ENCODE results near the gene ZGPAT.
A peak's percentile ranks its signal among the peaks of the same experiment; 100 is the strongest.
"Not testable (repeated sequence)": the region's sequence is repeated elsewhere in the genome, so short reads cannot be mapped to it uniquely, and the experiment has no call there.

ZGPAT gene

GRCh38 chr20:63705232-63706026, 2.4 kb upstream of the ZGPAT start:
- H3K36me3 ChIP-seq (ENCODE audit: control insufficient read depth, insufficient read depth, low read length), result peaks cover 38% of the 10 kb centered on the region

GRCh38 chr20:63706027-63706695, 1.7 kb upstream of the ZGPAT start:
- Histone ChIP-seq H3K9me3 (ENCODE audit: control insufficient read depth, insufficient read depth, low read length) (no peaks in the 10 kb centered on the region), H3K27me3 (ENCODE audit: control insufficient read depth, insufficient read depth, low read length) (no peaks in the 10 kb centered on the region), H3K36me3 (ENCODE audit: control insufficient read depth, insufficient read depth, low read length) (peaks cover 45% of the 10 kb centered on the region), H3K4me3 (ENCODE audit: low read depth, low read length) (peak overlapping the region; percentile 90; the same call in 1 of the 2 replicates), H3K9ac (ENCODE audit: low read depth, low read length) (no peak overlapping the region), H3K4me1 (ENCODE audit: control insufficient read depth, insufficient read depth, low read length) (no peaks in the 10 kb centered on the region), H3K27ac (ENCODE audit: low read depth, low read length) (no peak overlapping the region)

More at GRCh38 chr20:63705232-63706026, 2.4 kb upstream of the ZGPAT start:
- no peak overlapping the region for H3K9ac ChIP-seq (ENCODE audit: low read depth, low read length)
- no peaks in the 10 kb centered on the region for H3K9me3 ChIP-seq (ENCODE audit: control insufficient read depth, insufficient read depth, low read length)
- no peak overlapping the region for H3K4me3 ChIP-seq (ENCODE audit: low read depth, low read length)
- no peaks in the 10 kb centered on the region for H3K4me1 ChIP-seq (ENCODE audit: control insufficient read depth, insufficient read depth, low read length)
- H3K27ac ChIP-seq (ENCODE audit: low read depth, low read length), result no peak overlapping the region
- no peaks in the 10 kb centered on the region for H3K27me3 ChIP-seq (ENCODE audit: control insufficient read depth, insufficient read depth, low read length)

GRCh38 chr20:63706852-63707557, 834 bp upstream of the ZGPAT start:
- Histone ChIP-seq H3K9me3 (ENCODE audit: control insufficient read depth, insufficient read depth, low read length) (no peaks in the 10 kb centered on the region), H3K9ac (ENCODE audit: low read depth, low read length) (peak overlapping the region; percentile 65; the same call in 1 of the 2 replicates), H3K4me3 (ENCODE audit: low read depth, low read length) (peak overlapping the region; percentile 90), H3K36me3 (ENCODE audit: control insufficient read depth, insufficient read depth, low read length) (peaks cover 53% of the 10 kb centered on the region), H3K27me3 (ENCODE audit: control insufficient read depth, insufficient read depth, low read length) (no peaks in the 10 kb centered on the region), H3K27ac (ENCODE audit: low read depth, low read length) (peak overlapping the region; percentile 70), H3K4me1 (ENCODE audit: control insufficient read depth, insufficient read depth, low read length) (no peaks in the 10 kb centered on the region)

GRCh38 chr20:63708301-63709148, 686 bp downstream of the ZGPAT start:
- H3K27me3 ChIP-seq (ENCODE audit: control insufficient read depth, insufficient read depth, low read length), result no peaks in the 10 kb centered on the region
- peak overlapping the region; percentile 28 for H3K27ac ChIP-seq (ENCODE audit: low read depth, low read length)
- H3K9ac ChIP-seq (ENCODE audit: low read depth, low read length), result no peak overlapping the region
- peaks cover 58% of the 10 kb centered on the region for H3K36me3 ChIP-seq (ENCODE audit: control insufficient read depth, insufficient read depth, low read length)
- H3K9me3 ChIP-seq (ENCODE audit: control insufficient read depth, insufficient read depth, low read length), result no peaks in the 10 kb centered on the region
- H3K4me1 ChIP-seq (ENCODE audit: control insufficient read depth, insufficient read depth, low read length), result no peaks in the 10 kb centered on the region
- H3K4me3 ChIP-seq (ENCODE audit: low read depth, low read length), result peak overlapping the region; percentile 90

- H3K4me1 ChIP-seq (ENCODE audit: control insufficient read depth, insufficient read depth, low read length), result no peaks in the 10 kb centered on the region
- H3K4me3 ChIP-seq (ENCODE audit: low read depth, low read length), result peak overlapping the region; percentile 90; the same call in 1 of the 2 replicates
- no peaks in the 10 kb centered on the region for H3K27me3 ChIP-seq (ENCODE audit: control insufficient read depth, insufficient read depth, low read length)
- H3K9ac ChIP-seq (ENCODE audit: low read depth, low read length), result no peak overlapping the region
- no peaks in the 10 kb centered on the region for H3K9me3 ChIP-seq (ENCODE audit: control insufficient read depth, insufficient read depth, low read length)
- H3K36me3 ChIP-seq (ENCODE audit: control insufficient read depth, insufficient read depth, low read length), result peaks cover 55% of the 10 kb centered on the region
- no peak overlapping the region for H3K27ac ChIP-seq (ENCODE audit: low read depth, low read length)
Observed at GRCh38 chr20:63709149-63709527, 1.3 kb downstream of the ZGPAT start.

GRCh38 chr20:63711085-63711645, 3.3 kb downstream of the ZGPAT start:
- H3K27ac ChIP-seq (ENCODE audit: low read depth, low read length), result no peak overlapping the region
- H3K4me1 ChIP-seq (ENCODE audit: control insufficient read depth, insufficient read depth, low read length), result no peaks in the 10 kb centered on the region
- H3K9me3 ChIP-seq (ENCODE audit: control insufficient read depth, insufficient read depth, low read length), result no peaks in the 10 kb centered on the region
- H3K36me3 ChIP-seq (ENCODE audit: control insufficient read depth, insufficient read depth, low read length), result peaks cover 42% of the 10 kb centered on the region
- no peaks in the 10 kb centered on the region for H3K27me3 ChIP-seq (ENCODE audit: control insufficient read depth, insufficient read depth, low read length)
- no peak overlapping the region for H3K4me3 ChIP-seq (ENCODE audit: low read depth, low read length)
- H3K9ac ChIP-seq (ENCODE audit: low read depth, low read length), result no peak overlapping the region

GRCh38 chr20:63712191-63712590, 4.4 kb downstream of the ZGPAT start:
- no peaks in the 10 kb centered on the region for H3K4me1 ChIP-seq (ENCODE audit: control insufficient read depth, insufficient read depth, low read length)
- H3K9ac ChIP-seq (ENCODE audit: low read depth, low read length), result no peak overlapping the region
- H3K4me3 ChIP-seq (ENCODE audit: low read depth, low read length), result no peak overlapping the region
- H3K27me3 ChIP-seq (ENCODE audit: control insufficient read depth, insufficient read depth, low read length), result no peaks in the 10 kb centered on the region
- no peak overlapping the region for H3K27ac ChIP-seq (ENCODE audit: low read depth, low read length)
- peaks cover 40% of the 10 kb centered on the region for H3K36me3 ChIP-seq (ENCODE audit: control insufficient read depth, insufficient read depth, low read length)
- H3K9me3 ChIP-seq (ENCODE audit: control insufficient read depth, insufficient read depth, low read length), result no peaks in the 10 kb centered on the region

GRCh38 chr20:63714858-63715257, 7.0 kb downstream of the ZGPAT start:
- H3K27me3 ChIP-seq (ENCODE audit: control insufficient read depth, insufficient read depth, low read length), result no peaks in the 10 kb centered on the region
- H3K9me3 ChIP-seq (ENCODE audit: control insufficient read depth, insufficient read depth, low read length), result no peaks in the 10 kb centered on the region
- H3K4me3 ChIP-seq (ENCODE audit: low read depth, low read length), result no peak overlapping the region
- no peak overlapping the region for H3K9ac ChIP-seq (ENCODE audit: low read depth, low read length)
- peaks cover 36% of the 10 kb centered on the region for H3K36me3 ChIP-seq (ENCODE audit: control insufficient read depth, insufficient read depth, low read length)
- no peaks in the 10 kb centered on the region for H3K4me1 ChIP-seq (ENCODE audit: control insufficient read depth, insufficient read depth, low read length)
- H3K27ac ChIP-seq (ENCODE audit: low read depth, low read length), result no peak overlapping the region

GRCh38 chr20:63718996-63719395, 11.2 kb downstream of the ZGPAT start:
- Histone ChIP-seq H3K36me3 (ENCODE audit: control insufficient read depth, insufficient read depth, low read length) (peaks cover 30% of the 10 kb centered on the region), H3K27me3 (ENCODE audit: control insufficient read depth, insufficient read depth, low read length) (no peaks in the 10 kb centered on the region), H3K9me3 (ENCODE audit: control insufficient read depth, insufficient read depth, low read length) (no peaks in the 10 kb centered on the region), H3K27ac (ENCODE audit: low read depth, low read length) (no peak overlapping the region), H3K9ac (ENCODE audit: low read depth, low read length) (no peak overlapping the region), H3K4me3 (ENCODE audit: low read depth, low read length) (no peak overlapping the region), H3K4me1 (ENCODE audit: control insufficient read depth, insufficient read depth, low read length) (no peaks in the 10 kb centered on the region)

- H3K9me3 ChIP-seq (ENCODE audit: control insufficient read depth, insufficient read depth, low read length); H3K4me1 ChIP-seq (ENCODE audit: control insufficient read depth, insufficient read depth, low read length); H3K27me3 ChIP-seq (ENCODE audit: control insufficient read depth, insufficient read depth, low read length); H3K27ac ChIP-seq (ENCODE audit: low read depth, low read length); H3K4me3 ChIP-seq (ENCODE audit: low read depth, low read length); H3K9ac ChIP-seq (ENCODE audit: low read depth, low read length): not testable (repeated sequence)
- peaks cover 16% of the 10 kb centered on the region for H3K36me3 ChIP-seq (ENCODE audit: control insufficient read depth, insufficient read depth, low read length)
Observed at GRCh38 chr20:63722967-63723622, 15.3 kb downstream of the ZGPAT start.

Measured in HUES48 (cell line).